GOT3 (cell line): ENCODE data around the gene ACOT6.
A peak's percentile ranks its signal among the peaks of the same experiment; 100 is the strongest.
"Not testable (repeated sequence)": the region's sequence is repeated elsewhere in the genome, so short reads cannot be mapped to it uniquely, and the experiment has no call there.

Experiments used
- DNase-seq: peaks from one replicate; lab custom pipeline; 2025; ENCODE audit warnings: mixed read lengths; lab: John Stamatoyannopoulos, UW

Gene ACOT6, protein sequence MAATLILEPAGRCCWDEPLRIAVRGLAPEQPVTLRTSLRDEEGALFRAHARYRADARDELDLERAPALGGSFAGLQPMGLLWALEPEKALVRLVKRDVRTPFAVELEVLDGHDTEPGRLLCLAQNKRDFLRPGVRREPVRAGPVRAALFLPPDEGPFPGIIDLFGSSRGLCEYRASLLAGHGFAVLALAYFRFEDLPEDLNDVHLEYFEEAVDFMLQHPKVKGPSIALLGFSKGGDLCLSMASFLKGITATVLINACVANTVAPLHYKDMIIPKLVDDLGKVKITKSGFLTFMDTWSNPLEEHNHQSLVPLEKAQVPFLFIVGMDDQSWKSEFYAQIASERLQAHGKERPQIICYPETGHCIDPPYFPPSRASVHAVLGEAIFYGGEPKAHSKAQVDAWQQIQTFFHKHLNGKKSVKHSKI

DNA sequence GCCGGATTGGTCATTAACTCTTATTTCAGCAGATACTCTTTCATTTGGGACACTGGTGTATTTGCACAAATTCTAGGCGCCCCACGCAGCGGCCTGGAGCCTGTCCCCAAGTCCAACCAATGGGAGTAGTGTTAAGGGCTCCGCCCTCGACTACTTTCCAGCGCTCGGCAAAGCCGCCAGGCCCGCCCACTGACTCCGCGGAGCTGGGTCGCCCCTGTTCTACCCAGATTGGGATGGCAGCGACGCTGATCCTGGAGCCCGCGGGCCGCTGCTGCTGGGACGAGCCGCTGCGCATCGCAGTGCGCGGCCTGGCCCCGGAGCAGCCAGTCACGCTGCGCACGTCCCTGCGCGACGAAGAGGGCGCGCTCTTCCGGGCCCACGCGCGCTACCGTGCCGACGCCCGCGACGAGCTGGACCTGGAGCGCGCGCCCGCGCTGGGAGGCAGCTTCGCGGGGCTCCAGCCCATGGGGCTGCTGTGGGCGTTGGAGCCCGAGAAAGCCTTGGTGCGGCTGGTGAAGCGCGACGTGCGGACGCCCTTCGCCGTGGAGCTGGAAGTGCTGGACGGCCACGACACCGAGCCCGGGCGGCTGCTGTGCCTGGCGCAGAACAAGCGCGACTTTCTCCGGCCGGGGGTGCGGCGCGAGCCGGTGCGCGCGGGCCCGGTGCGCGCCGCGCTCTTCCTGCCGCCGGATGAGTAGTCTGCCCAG lies at the start of gene ACOT6:
Gene ACOT6 (plus strand): TSS at position 179 of the 707 bp plus-strand sequence. CDS start 55 bp downstream, at position 234.
- peak; percentile 18 for DNase-seq

DNA sequence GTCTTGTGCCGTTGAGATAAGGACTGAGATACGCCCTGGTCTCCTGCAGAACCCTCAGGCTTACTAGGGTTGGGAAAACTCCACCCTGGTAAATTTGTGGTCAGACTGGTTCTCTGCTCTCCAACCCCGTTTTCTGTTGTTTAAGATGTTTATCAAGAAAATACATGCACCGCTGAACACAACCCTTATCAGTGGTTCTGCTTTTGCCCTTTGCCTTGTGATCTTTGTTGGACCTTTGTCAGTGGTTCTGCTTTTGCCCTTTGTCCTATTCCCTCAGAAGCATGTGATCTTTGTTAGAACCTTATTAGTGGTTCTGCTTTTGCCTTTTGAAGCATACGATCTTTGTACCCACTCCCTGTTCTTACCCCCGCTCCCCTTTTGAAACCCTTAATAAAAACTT lies 49.6 kb upstream of the ACOT6 start:
- not testable (repeated sequence) for DNase-seq

DNA sequence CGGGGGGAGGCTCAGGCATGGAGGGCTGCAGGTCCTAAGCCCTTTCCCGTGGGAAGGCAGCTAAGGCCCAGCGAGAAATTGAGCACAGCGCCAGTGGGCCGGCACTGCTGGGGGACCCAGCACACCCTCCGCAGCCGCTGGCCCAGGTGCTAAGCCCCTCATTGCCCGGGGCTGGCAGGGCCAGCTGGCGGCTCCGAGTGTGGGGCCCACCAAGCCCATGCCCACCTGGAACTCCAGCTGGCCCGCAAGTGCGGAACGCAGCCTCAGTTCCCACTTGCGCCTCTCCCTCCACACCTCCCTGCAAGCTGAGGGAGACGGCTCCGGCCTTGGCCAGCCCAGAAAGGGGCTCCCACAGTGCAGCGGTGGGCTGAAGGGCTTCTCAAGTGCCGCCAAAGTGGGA lies 45.9 kb upstream of the ACOT6 start:
- DNase-seq: not testable (repeated sequence)

DNA sequence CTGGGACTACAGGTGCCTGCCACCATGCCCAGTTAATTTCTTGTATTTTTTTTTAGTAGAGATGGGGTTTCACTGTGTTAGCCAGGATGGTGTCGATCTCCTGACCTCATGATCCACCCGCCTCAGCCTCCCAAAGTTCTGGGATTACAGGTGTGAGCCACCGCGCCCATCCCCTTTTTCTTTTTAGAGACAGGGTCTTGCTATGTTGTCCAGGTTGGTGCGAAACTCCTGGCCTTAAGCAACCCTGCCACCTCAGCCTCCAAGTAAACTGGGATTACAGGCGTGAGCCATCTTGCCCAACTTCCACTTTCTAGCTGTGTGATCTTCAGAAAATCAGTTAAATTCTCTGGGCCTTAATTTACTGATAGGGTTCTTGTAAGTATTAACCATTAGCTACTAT lies 45.4 kb upstream of the ACOT6 start:
- not testable (repeated sequence) for DNase-seq

DNA sequence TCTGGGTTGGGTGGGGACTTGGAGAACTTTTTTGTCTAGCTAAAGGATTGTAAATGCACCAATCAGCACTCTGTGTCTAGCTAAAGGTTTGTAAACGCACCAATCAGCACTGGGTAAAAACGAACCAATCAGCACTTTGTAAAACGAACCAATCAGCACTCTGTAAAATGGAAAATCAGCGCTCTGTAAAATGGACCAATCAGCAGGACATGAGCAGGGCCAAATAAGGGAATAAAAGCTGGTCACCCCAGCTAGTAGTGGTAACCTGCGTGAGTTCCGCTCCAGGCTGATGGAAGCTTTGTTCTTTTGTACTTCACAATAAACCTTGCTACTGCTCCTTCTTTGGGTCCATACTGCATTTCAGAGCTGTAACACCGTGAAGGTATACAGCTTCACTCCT lies 45.0 kb upstream of the ACOT6 start:
- no peak for DNase-seq

DNA sequence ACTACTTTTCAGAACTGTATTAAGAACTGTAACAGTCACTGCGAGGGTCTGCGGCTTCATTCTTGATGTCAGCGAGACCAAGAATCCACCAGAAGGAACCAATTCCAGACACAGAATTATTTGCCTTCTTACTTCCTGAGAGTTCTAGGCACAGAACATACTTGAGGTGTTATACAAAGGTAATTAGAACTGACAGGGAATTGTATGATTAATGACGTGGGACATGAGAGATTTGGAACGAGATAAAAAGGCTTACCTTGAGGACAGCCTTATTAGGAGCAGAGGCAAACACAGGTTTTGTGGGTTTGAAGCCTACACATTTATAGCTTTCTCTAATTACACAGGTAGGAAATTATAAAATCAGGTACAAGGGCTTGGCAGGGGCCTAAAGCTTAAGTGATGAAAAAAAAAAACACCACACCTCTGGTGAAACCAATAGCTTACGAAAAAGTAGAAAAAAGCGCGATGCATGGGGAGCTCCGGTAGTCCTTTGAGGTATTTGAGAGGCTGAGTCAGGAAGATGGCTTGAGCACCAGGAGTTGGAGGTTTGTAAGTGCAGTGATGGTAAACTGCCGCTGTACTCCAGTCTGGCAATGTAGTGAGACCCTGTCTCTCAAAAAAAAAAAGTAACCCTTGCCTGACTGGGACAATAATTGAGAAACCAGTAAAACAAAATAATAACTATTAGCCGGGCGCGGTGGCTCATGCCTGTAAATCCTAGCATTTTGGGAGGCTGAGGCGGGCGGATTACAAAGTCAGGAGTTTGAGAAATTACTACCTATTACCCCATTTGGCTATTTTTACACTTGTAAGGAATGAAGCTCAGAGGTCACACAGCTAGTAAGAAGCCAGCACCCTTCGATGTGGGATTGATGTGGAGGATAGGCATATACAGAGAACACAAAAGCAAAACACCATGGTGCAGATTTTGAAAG lies 44.1 kb upstream of the ACOT6 start:
- no peak for DNase-seq

DNA sequence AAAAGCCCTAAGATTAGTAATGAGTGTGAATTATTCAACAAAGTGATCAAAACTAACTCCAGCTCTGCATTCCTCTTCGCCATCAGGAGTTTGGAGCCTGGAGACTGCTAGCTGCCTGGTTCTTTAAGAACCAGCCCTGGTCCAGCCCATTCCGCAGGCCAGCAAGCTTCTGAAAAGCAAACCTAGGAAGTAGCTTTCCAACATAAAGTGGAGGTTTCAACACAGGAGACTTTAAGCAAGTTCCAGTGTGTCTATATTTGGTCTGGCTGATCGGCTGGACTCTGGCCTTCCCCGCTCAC lies 43.5 kb upstream of the ACOT6 start:
- DNase-seq: not testable (repeated sequence)

DNA sequence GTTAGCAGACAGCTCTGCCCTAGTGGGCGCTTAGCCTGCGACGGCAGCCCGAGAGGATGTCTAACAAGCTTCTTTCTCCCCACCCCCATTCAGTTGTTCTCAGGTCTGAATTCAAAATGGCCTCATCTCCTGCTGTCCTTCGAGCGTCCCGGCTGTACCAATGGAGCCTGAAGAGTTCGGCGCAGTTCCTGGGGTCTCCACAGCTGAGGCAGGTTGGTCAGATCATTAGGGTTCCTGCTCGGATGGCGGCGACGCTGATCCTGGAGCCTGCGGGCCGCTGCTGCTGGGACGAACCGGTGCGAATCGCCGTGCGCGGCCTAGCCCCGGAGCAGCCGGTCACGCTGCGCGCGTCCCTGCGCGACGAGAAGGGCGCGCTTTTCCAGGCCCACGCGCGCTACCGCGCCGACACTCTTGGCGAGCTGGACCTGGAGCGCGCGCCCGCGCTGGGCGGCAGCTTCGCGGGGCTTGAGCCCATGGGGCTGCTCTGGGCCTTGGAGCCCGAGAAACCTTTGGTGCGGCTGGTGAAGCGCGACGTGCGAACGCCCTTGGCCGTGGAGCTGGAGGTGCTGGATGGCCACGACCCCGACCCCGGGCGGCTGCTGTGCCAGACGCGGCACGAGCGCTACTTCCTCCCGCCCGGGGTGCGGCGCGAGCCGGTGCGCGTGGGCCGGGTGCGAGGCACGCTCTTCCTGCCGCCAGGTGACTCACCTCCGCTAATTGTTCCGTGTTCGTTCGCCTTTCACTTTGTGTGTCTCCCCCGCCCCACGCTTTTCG lies 42.9 kb upstream of the ACOT6 start, which contains the start of gene ACOT2:
Gene ACOT2 (plus strand): TSS at position 29 of the 774 bp plus-strand sequence. CDS start 28 bp downstream, at position 57.
- peak; percentile 6 for DNase-seq

DNA sequence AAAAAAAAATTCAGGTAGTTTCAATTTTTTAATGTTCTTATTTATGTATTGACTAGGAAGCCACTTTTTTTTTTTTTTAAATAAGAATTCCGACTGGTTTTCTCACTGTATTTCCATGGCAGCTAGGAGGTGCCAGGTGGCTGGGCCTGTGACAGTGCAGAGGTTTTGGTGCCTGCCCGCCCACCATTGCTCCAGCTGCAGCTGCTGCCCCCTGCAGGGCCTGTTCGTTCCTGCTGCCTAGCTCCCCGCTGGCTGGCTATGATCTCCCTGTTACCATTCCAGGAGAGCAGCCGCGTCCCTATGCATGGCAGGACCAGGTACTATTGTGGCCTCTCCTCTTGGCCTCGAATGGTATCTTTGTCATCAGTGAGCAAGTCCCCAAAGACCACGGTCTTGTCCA lies 41.4 kb upstream of the ACOT6 start:
- DNase-seq: not testable (repeated sequence)

DNA sequence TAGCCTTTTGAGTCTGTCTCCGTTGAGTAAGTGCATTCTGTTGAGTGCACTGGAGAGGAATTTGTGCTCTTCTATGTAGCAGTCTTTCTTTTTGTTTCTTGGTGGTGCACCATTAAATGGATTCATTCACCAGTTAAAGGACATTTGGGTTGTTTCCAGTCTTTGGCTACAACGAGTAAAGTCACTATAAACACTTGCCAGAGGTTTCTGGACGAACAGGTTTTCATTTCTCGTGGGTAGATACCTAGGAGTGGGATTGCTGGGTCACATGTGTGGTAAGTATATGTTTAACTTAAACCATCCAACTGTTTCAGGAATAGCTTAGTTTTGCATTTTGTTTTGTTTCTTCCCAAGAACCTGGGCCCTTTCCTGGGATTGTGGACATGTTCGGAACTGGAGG lies 39.3 kb upstream of the ACOT6 start:
- not testable (repeated sequence) for DNase-seq

DNA sequence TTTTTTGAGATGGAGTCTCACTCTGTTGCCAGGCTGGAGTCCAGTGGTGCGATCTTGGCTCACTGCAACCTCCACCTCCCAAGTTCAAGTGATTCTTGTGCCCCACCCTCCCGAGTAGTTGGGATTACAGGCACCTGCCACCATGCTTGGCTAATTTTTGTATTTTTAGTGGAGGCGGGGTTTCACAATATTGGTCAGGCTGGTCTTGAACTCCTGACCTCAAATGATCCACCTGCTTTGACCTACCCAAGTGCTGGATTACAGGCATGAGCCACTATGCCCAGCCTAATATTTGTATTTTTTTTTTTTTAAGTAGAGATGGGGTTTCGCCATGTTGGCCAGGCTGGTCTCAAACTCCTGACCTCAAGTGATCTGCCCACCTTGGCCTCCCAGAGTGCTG lies 38.6 kb upstream of the ACOT6 start:
- not testable (repeated sequence) for DNase-seq

DNA sequence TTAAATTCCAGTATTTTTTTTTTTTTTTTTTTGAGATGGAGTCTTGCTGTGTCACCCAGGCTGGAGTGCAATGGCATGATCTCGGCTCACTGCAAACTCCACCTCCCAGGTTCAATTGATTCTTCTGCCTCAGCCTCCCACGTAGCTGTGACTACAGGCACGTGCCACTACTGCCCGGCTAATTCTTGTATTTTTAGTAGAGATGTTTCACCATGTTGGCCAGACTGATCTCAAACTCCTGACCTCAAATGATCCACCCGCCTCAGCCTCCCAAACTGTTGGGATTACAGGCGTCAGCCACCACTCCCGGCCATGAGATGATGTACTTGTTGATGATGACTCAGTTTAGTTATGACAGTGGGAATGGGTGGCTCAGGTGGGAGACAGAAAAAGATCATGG lies 38.1 kb upstream of the ACOT6 start:
- not testable (repeated sequence) for DNase-seq

DNA sequence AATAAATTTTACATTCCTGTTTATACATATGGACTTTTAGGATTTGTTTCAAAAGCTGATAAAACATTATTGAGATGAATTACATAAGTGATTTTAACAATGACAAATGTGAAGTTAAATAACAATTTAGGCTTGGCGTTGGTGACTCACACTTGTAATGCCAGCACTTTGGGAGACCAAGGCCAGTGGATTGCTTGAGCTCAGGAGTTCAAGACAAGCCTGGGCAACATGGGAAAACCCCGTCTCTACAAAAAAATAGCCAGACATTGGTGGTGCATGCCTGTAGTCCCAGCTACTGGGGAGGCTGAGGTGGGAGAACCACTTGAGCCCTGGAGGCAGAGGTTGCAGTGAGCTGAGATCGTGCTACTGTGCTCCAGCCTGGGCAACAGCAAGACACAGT lies 35.9 kb upstream of the ACOT6 start:
- DNase-seq: no peak

DNA sequence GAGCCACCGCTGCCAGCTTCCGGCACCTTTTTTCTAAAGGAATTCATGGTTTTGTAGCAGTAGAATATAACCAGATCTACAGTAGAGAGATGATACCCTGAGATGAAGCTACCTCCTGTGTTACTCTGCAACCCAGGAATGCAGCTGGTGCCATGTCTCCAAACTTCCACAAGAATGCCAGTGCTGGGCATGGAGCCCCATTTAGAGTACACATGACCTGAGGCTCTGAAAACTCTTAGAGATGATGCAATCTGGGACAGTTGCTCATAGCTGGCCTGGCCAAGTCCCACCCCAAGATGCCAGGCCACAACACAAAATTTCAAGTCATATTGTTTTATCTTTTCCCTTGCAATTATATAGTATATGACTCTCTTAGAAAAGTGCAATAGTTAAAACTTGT lies 35.1 kb upstream of the ACOT6 start:
- DNase-seq: not testable (repeated sequence)

DNA sequence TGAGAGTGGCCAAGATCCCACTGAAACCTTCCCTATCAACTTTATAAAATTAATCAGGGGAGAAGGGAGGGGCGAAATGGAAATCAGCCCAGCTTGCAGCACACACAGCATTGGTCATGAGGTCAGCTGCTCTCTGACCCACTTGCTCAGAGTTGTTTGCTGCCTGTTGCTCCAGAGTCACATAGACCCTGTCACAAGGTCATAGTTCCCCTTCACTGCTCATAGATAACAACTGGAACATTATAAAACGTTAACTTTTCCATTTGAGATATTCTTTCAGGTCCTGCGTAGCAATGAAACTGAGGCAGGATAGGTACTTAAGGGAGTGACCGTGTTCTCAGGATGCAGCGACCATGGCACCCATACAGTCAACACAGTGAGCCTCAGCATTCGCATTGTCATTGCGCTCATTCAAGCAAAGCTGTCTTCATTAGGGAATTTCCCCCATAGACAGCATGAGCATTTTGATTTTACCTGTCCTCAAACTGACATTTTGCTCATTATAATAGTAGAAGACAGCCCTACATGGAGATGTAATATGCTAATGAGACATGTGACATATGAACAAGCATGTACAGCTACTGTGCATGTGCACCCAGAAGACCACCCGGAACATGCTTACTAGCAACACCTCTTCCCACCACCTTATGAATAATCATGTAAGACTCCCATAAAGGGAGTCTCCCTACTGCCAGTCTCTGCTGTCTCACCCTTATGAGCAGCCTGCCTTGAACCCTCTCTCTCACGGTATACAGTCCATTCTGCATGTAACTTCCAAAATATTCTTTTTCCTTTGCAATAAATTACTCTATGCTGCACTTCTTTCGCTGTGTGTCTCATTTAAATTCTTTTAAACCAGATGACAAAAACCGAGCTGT lies 30.0 kb upstream of the ACOT6 start:
- not testable (repeated sequence) for DNase-seq

DNA sequence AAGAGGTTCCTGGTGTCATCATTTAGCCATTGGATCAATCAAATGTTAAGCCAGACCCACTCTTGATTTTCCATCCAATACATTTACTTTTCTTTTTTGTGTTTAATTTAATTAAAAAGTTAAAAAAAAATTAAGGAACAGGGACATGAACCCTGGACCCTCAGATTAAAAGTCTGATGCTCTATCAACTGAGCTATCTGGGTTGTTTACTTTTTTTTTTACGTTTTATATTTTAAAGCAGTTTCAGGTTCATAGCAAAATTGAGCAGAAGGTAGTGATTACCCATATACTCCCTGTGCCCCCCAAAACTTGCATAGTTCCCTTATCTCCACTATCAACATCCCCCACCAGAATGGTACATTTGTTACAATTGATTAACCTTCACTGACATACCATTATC lies 23.6 kb upstream of the ACOT6 start:
- no peak for DNase-seq

DNA sequence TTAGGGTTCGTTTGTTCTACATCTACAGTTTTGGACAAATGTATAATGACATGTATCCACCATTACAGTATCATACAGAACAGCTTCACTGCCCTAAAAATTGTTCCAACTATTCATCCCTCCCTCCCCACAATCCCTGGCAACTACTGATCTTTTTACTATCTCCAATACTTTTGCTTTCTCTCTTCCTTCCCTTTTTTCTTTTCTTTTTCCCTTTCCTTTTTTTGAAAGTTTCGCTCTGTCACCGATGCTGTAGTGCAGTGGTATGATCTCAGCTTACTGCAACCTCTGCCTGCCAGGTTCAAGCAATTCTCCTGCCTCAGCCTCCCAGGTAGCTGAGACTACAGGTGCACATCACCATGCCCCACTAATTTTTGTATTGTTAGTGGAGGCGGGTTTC lies 23.2 kb upstream of the ACOT6 start:
- DNase-seq: no peak

DNA sequence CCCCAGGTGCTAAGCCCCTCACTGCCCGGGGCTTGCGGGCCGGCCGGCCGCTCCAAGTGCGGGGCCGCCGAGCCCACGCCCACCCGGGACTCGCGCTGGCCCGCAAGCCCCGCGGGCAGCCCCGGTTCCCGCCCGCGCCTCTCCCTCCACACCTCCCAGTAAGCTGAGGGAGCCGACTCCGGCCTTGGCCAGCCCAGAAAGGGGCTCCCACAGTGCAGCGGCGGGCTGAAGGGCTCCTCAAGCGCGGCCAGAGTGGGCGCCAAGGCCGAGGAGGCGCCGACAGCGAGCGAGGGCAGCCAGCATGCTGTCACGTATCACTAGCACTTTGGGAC lies 21.7 kb upstream of the ACOT6 start:
- not testable (repeated sequence) for DNase-seq

DNA sequence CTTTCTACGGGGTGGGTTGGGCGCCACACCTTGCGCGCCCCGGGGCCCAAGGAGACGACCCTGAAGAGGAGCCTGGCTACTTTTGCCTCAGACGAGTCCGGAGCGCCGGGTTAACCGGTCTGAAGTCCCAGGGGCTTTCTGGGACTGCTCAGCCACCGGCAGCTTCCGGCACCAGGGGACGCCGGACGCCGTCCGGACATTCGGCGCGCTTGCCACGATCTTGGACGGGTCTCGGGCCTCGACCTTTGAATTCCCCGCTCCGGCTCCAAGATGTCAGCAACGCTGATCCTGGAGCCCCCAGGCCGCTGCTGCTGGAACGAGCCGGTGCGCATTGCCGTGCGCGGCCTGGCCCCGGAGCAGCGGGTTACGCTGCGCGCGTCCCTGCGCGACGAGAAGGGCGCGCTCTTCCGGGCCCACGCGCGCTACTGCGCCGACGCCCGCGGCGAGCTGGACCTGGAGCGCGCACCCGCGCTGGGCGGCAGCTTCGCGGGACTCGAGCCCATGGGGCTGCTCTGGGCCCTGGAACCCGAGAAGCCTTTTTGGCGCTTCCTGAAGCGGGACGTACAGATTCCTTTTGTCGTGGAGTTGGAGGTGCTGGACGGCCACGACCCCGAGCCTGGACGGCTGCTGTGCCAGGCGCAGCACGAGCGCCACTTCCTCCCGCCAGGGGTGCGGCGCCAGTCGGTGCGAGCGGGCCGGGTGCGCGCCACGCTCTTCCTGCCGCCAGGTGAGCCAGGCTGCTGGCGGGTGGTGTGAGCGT lies 20.4 kb upstream of the ACOT6 start, which contains the start of gene ACOT4:
Gene ACOT4 (plus strand): TSS at position 184 of the 760 bp plus-strand sequence. CDS start 87 bp downstream, at position 271.
- no peak for DNase-seq

DNA sequence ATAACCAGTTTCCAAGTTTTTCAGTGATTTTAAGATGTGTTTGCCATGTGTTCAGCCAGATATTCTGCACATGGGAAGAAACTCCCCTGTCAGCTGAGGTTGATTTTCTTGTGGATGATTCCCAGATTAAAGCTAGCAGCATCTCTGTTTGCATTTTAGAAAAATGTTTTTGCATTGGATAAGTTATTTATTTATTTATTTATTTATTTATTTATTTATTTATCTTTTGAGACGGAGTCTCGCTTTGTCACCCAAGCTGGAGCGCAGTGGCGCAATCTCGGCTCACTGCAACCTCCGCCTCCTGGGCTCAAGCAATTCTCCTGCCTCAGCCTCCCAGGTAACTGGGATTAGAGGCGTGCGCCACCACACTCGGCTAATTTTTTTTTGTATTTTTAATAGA lies 17.8 kb upstream of the ACOT6 start:
- no peak for DNase-seq
